HG02973 (cell line): ENCODE results near the gene SHMT1.

Experiments
- ATAC-seq: cut with Tn5 transposase; IDR thresholded peaks from one replicate; pipeline ENCODE4 v1.9.1; 2021; ENCODE audit warnings: moderate library complexity; ENCODE audit not compliant: unreplicated experiment

SHMT1 gene

GRCh38 chr17:18291718-18292540 lies 71.4 kb downstream of the SHMT1 start:
- ATAC-seq, result no peak

- no peak for ATAC-seq
These were observed 78.1 kb downstream of the SHMT1 start for GRCh38 chr17:18285296-18285695.

- ATAC-seq, result no peak
These were observed 81.6 kb downstream of the SHMT1 start for GRCh38 chr17:18281788-18282187.

GRCh38 chr17:18280766-18281371 lies 82.5 kb downstream of the SHMT1 start:
- no peak for ATAC-seq

GRCh38 chr17:18280249-18280648 lies 83.1 kb downstream of the SHMT1 start:
- ATAC-seq, result no peak

- no peak for ATAC-seq
These were observed 84.5 kb downstream of the SHMT1 start for GRCh38 chr17:18278867-18279266.
